Neutrophil (primary cell): ENCODE measurements around the gene KIF1B.

Experiments used
- H3K27ac ChIP-seq: fragments of 200-600 bp; sonication (generic); 2 replicates; pipeline ENCODE4 v1.5.1; 2016; ENCODE audit warnings: mild to moderate bottlenecking, moderate library complexity
- H3K27me3 ChIP-seq: fragments of 200-600 bp; sonication (generic); 2 replicates; pipeline ENCODE4 v1.6.0; 2016; ENCODE audit warnings: mild to moderate bottlenecking
- H3K36me3 ChIP-seq: fragments of 200-600 bp; sonication (generic); 2 replicates; pipeline ENCODE4 v1.5.1; 2017
- H3K4me1 ChIP-seq, 2 experiments: fragments of 200-600 bp in 1 of 2; sonication (generic) in 1 of 2; 1 replicate in 1 of 2; 2 replicates in 1 of 2; pipeline versions ENCODE4 v1.5.1 to v1.6.1; 2013 to 2016; ENCODE audit warnings: low read depth in 1 of 2, low read length in 1 of 2, mild to moderate bottlenecking in 1 of 2, moderate library complexity in 1 of 2; ENCODE audit not compliant: control insufficient read depth in 1 of 2, insufficient read depth in 1 of 2
- H3K4me3 ChIP-seq, 2 experiments: fragments of 200-600 bp in 1 of 2; sonication (generic) in 1 of 2; 1 replicate in 1 of 2; 2 replicates in 1 of 2; pipeline ENCODE4 v1.5.1; 2013 to 2016; ENCODE audit warnings: low read depth in 1 of 2, low read length in 1 of 2, mild to moderate bottlenecking in 1 of 2, moderate library complexity in 1 of 2
- H3K9me3 ChIP-seq: fragments of 200-600 bp; sonication (generic); 2 replicates; pipeline ENCODE4 v1.5.1; 2016
- TF ChIP-seq, protein P1 (sequence below): fragments of 200-600 bp; sonication (generic); IDR thresholded peaks from 2 replicates; pipeline ENCODE4 v1.5.1; 2016; ENCODE audit warnings: antibody characterized with exemption

The KIF1B gene

DNA sequence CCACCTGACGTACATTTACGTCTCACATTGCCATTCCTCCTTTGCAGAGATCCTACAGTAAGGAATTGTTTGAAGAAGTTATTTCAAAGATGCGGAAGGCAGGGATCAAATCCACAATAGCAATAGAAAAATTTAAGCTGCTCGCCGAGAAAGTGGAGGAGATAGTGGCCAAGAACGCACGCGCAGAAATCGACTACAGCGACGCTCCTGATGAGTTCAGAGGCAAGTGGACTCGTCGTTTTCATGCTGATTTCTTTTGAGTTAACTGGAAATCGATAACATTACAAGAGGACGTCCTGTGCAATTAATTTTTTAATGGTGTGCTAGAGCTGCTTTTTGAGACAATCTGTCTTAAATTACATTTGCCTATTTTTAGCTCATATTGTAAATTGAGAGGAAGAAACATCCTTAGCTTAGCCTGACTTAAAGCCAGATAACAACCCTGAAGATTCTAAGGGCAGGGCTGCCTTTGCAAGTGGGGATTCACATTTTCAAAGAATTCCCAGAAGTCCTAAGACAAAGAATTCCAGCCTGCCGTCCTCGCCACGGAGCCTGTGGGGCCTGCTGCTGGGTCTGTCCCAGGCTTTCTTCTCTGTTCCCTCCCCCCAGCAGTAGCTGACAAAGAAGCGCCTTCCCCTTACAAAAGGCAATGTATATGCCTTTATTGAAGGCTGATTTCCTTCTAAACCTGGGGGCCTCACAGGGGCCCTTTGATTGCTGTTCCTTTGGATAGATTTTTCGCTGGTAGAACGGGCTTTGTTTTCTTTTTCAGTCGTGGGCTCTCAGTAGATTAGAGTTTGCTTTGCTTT, 31.6 kb upstream of the KIF1B start:
- Histone ChIP-seq H3K9me3 (no peaks in the 10 kb centered on the region), H3K4me1 (no peaks in the 10 kb centered on the region), H3K27ac (no peak overlapping the region), H3K4me3 (no peak overlapping the region), H3K36me3 (peaks cover 67% of the 10 kb centered on the region), H3K27me3 (no peaks in the 10 kb centered on the region)
- TF ChIP-seq, protein P1, sequence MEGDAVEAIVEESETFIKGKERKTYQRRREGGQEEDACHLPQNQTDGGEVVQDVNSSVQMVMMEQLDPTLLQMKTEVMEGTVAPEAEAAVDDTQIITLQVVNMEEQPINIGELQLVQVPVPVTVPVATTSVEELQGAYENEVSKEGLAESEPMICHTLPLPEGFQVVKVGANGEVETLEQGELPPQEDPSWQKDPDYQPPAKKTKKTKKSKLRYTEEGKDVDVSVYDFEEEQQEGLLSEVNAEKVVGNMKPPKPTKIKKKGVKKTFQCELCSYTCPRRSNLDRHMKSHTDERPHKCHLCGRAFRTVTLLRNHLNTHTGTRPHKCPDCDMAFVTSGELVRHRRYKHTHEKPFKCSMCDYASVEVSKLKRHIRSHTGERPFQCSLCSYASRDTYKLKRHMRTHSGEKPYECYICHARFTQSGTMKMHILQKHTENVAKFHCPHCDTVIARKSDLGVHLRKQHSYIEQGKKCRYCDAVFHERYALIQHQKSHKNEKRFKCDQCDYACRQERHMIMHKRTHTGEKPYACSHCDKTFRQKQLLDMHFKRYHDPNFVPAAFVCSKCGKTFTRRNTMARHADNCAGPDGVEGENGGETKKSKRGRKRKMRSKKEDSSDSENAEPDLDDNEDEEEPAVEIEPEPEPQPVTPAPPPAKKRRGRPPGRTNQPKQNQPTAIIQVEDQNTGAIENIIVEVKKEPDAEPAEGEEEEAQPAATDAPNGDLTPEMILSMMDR: no peak

DNA sequence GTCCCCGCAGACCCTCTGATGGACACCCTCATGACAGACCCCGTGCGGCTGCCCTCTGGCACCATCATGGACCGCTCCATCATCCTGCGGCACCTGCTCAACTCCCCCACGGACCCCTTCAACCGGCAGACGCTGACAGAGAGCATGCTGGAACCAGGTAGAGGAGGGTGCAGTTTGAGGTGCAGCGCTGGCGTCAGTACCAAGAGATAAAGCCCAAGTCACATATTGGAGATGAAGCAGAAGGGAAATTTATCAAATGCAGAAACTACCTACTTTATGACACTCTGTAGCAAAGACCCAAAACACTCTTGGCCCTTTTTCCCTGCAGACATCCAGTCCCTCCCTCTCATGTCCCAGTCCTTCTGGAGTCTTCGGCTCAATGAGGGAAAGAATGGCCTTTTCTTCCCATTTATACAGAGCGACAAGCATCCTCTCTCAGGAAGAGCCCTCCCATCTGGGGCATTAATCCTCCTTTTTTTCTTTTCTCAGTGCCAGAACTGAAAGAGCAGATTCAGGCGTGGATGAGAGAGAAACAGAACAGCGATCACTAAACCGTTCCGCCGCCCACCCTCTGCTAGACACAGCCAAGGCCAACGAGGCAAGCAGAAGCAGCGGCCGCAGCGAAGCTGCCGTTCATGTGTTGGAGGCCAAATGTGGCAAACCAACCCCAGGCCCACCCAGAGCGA, 30.8 kb upstream of the KIF1B start:
- H3K9me3 ChIP-seq: no peaks in the 10 kb centered on the region
- no peak overlapping the region for H3K27ac ChIP-seq
- no peak overlapping the region for H3K4me3 ChIP-seq
- peaks cover 61% of the 10 kb centered on the region for H3K36me3 ChIP-seq
- no peaks in the 10 kb centered on the region for H3K4me1 ChIP-seq
- TF ChIP-seq, protein P1: no peak
- H3K27me3 ChIP-seq: no peaks in the 10 kb centered on the region

DNA sequence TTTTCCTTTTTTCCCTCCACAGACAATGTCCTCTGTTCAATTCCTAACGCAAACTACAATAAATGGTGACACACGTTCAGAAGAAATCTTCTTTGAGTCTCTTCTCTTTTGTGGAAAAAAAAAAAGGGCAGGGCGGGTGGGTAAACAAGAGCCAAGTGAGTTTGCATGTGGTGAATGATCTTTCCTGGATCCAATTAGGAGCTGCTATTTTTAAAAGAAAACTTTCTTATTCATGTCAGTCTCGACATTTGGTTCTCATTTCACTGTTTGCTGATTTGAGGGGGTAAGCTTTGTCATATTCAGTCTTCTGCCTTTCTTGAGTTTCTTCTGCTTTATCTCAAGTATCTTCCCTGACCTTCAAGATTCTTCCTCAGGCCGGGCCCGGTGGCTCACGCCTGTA, 29.2 kb upstream of the KIF1B start:
- Histone ChIP-seq H3K36me3 (peaks cover 49% of the 10 kb centered on the region), H3K27ac (no peak overlapping the region), H3K4me3 (no peak overlapping the region), H3K27me3 (no peaks in the 10 kb centered on the region), H3K4me1 (no peaks in the 10 kb centered on the region), H3K9me3 (no peaks in the 10 kb centered on the region)
- TF ChIP-seq, protein P1: no peak

- Histone ChIP-seq H3K36me3 (peaks cover 12% of the 10 kb centered on the region), H3K27ac (no peak overlapping the region), H3K4me3 (no peak overlapping the region), H3K27me3 (no peaks in the 10 kb centered on the region), H3K9me3 (no peaks in the 10 kb centered on the region), H3K4me1 (no peaks in the 10 kb centered on the region)
- TF ChIP-seq, protein P1: no peak
These were observed 24.6 kb upstream of the KIF1B start for GRCh38 chr1:10185759-10186158.

GRCh38 chr1:10186331-10187025, 23.9 kb upstream of the KIF1B start:
- TF ChIP-seq, protein P1: no peak
- no peaks in the 10 kb centered on the region for H3K27me3 ChIP-seq
- H3K4me3 ChIP-seq: no peak overlapping the region
- H3K36me3 ChIP-seq: peaks cover 5% of the 10 kb centered on the region
- no peaks in the 10 kb centered on the region for H3K9me3 ChIP-seq
- H3K4me1 ChIP-seq: no peaks in the 10 kb centered on the region
- no peak overlapping the region for H3K27ac ChIP-seq
